ENCODE data around the gene TGM1. TPM values are rescaled to one million over a fixed set of nuclear protein-coding genes. Genes with fewer than 3 reads are reported as not detected.
"Not testable (repeated sequence)": the region's sequence is repeated elsewhere in the genome, so short reads cannot be mapped to it uniquely, and the experiment has no call there.

The TGM1 gene
- total RNA-seq, 4 donors from 2014 or later, result 0.52 to 3.3 (median 1.6) TPM

DNA sequence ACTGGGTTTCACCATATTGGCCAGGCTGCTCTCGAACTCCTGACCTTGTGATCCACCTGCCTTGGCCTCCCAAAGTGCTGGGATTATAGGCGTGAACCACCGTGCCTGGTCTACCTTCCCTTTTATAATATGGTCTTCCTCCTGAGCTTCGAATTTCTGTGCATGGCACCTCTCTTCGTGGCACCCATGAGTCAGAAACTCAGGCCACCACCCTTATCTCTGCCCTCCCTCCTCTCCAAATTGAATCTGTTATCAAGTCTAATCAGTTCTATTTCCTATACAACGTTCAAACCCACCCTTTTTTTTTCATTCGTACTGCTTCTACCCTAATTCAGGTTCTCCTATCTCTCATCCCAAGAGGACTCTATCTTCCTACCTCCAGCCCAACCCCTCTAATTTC lies 15.6 kb downstream of the TGM1 start:
- intact Hi-C loops (cut with DNase I), result no loop called here
- H3K4me3 ChIP-seq, result no peak overlapping the region
- H3K9me3 ChIP-seq, result no peaks in the 10 kb centered on the region
- H3K27me3 ChIP-seq, result no peaks in the 10 kb centered on the region
- no peak for TF ChIP-seq EP300 (IDR thresholded peaks at IDR 0.05)
- no peak for TF ChIP-seq POLR2A (IDR thresholded peaks at IDR 0.05; ENCODE audit: low read depth)
- TF ChIP-seq, protein P1, sequence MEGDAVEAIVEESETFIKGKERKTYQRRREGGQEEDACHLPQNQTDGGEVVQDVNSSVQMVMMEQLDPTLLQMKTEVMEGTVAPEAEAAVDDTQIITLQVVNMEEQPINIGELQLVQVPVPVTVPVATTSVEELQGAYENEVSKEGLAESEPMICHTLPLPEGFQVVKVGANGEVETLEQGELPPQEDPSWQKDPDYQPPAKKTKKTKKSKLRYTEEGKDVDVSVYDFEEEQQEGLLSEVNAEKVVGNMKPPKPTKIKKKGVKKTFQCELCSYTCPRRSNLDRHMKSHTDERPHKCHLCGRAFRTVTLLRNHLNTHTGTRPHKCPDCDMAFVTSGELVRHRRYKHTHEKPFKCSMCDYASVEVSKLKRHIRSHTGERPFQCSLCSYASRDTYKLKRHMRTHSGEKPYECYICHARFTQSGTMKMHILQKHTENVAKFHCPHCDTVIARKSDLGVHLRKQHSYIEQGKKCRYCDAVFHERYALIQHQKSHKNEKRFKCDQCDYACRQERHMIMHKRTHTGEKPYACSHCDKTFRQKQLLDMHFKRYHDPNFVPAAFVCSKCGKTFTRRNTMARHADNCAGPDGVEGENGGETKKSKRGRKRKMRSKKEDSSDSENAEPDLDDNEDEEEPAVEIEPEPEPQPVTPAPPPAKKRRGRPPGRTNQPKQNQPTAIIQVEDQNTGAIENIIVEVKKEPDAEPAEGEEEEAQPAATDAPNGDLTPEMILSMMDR (IDR thresholded peaks at IDR 0.05), result no peak
- TF ChIP-seq POLR2AphosphoS5 (IDR thresholded peaks at IDR 0.05), result no peak
- 76% methylated on average over 7 of the region's 7 CpGs for WGBS
- no peaks in the 10 kb centered on the region for H3K36me3 ChIP-seq
- H3K27ac ChIP-seq (replicated peaks in 1 of 4), result no peak overlapping the region
- H3K4me1 ChIP-seq, result peaks cover 6 to 12% (median 10%) of the 10 kb centered on the region in 4 donors
- no peak for DNase-seq (ENCODE audit: extremely low spot score)

GRCh38 chr14:24246765-24247212 lies 16.2 kb downstream of the TGM1 start:
- Histone ChIP-seq H3K27ac (replicated peaks in 1 of 4) (no peak overlapping the region), H3K9me3 (no peaks in the 10 kb centered on the region), H3K27me3 (no peaks in the 10 kb centered on the region), H3K4me3 (no peak overlapping the region), H3K36me3 (no peaks in the 10 kb centered on the region), H3K4me1 (peaks cover 7 to 13% (median 12%) of the 10 kb centered on the region in 4 donors)
- intact Hi-C loops (cut with DNase I), result no loop called here
- WGBS, result 91% methylated on average over 3 of the region's 3 CpGs
- DNase-seq (ENCODE audit: extremely low spot score), result no peak
- TF ChIP-seq POLR2A (IDR thresholded peaks at IDR 0.05; ENCODE audit: low read depth), result no peak
- no peak for TF ChIP-seq EP300 (IDR thresholded peaks at IDR 0.05)
- no peak for TF ChIP-seq POLR2AphosphoS5 (IDR thresholded peaks at IDR 0.05)
- TF ChIP-seq, protein P1 (IDR thresholded peaks at IDR 0.05), result no peak

- intact Hi-C loops (cut with DNase I); H3K27ac ChIP-seq (replicated peaks in 1 of 4); H3K27me3 ChIP-seq; DNase-seq (ENCODE audit: extremely low spot score); H3K4me3 ChIP-seq; H3K9me3 ChIP-seq: not testable (repeated sequence)
- peaks cover 6 to 12% (median 9%) of the 10 kb centered on the region in 4 donors for H3K36me3 ChIP-seq
- H3K4me1 ChIP-seq, result peaks cover 21 to 27% (median 26%) of the 10 kb centered on the region in 4 donors
- WGBS, result 96% methylated on average over 11 of the region's 11 CpGs
Measured at GRCh38 chr14:24245350-24245749, 17.6 kb downstream of the TGM1 start.

DNA sequence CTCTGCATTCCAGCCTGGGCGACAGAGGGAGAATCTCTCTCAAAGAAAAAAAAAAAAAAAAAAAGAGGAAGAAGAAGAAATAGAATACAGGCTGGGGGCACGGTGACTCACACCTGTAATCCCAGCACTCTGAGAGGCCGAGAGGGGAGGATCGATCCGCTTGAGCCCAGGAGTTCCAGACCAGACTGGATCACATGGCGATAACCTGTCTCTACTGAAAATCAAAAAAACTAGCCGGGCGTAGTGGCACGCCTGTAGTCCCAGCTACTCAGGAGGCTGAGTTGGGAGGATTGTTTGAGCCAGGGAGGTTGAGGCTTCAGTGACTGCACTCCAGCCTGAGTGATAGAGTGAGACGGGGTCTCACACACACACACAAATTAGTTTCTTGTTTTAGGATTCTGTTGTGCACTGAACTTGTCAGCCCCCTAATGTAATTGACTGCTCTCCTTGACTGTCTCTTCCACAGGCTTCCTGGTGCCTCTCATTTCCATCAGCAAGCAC lies 19.6 kb downstream of the TGM1 start:
- no peaks in the 10 kb centered on the region for H3K9me3 ChIP-seq
- intact Hi-C loops (cut with DNase I), result loop anchor here (2.0 to 5.0 kb wide), 2 partner anchors 55 to 199 kb away; partner anchors contain the start of genes DHRS1, NOP9 and SDR39U1
- H3K36me3 ChIP-seq, result peaks cover 24 to 31% (median 28%) of the 10 kb centered on the region in 4 donors
- H3K4me1 ChIP-seq, result peaks cover 39 to 47% (median 45%) of the 10 kb centered on the region in 4 donors
- TF ChIP-seq POLR2A (IDR thresholded peaks at IDR 0.05; ENCODE audit: low read depth) (no peak), EP300 (IDR thresholded peaks at IDR 0.05) (no peak), POLR2AphosphoS5 (IDR thresholded peaks at IDR 0.05) (no peak)
- TF ChIP-seq, protein P1 (IDR thresholded peaks at IDR 0.05), result no peak
- no peaks in the 10 kb centered on the region for H3K27me3 ChIP-seq
- peak overlapping the region; percentile 65 to 83 (median 74) for H3K4me3 ChIP-seq
- 64% methylated on average over 10 of the region's 10 CpGs for WGBS
- peak overlapping the region; percentile 94 to 99 (median 97) for H3K27ac ChIP-seq (replicated peaks in 1 of 4)
- DNase-seq (ENCODE audit: extremely low spot score), result no peak

DNA sequence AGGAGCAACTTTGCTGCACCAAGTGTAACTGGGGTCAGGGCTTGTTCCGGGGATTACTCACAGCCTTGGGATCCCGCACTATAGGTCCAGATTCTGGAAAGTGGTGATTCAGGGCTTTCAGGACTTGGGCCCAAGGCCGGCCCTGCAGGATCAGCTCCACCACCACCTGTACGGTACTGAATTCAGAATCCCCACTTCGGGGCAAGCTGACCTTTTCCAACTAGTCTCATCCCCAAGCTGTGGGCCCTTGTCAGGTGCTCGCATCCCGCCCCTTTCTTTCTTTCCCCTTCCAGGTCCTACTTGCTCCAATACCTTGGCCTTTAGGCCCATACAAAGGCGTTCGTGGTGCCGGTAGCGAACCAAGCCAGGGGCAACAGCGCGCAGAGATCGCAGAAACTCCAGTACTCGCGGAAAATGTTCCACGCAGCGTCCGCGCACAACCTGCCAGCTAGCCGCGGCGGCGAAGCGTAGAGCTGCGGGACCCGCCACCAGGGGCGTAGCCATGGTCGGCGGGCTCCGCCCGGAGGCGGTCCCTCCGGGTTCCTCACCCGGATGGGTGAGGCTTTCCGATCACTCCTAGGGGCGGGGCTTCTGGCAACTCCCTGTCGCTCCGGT lies 21.0 kb downstream of the TGM1 start:
- H3K27me3 ChIP-seq, result no peaks in the 10 kb centered on the region
- peak overlapping the region; percentile 94 to 99 (median 97) for H3K27ac ChIP-seq (replicated peaks in 1 of 4)
- peaks cover 37 to 46% (median 42%) of the 10 kb centered on the region in 4 donors for H3K36me3 ChIP-seq
- peak; percentile 98 for DNase-seq (ENCODE audit: extremely low spot score)
- H3K4me3 ChIP-seq, result peak overlapping the region; percentile 65 to 83 (median 74)
- TF ChIP-seq EP300 (IDR thresholded peaks at IDR 0.05) (no peak), POLR2AphosphoS5 (IDR thresholded peaks at IDR 0.05) (no peak), POLR2A (IDR thresholded peaks at IDR 0.05; ENCODE audit: low read depth) (no peak)
- TF ChIP-seq, protein P1 (IDR thresholded peaks at IDR 0.05), result peak; percentile 57 to 71 (median 57)
- H3K4me1 ChIP-seq, result peaks cover 44 to 61% (median 51%) of the 10 kb centered on the region in 4 donors
- 1% methylated on average over 19 of the region's 39 CpGs for WGBS
- intact Hi-C loops (cut with DNase I), result loop anchor here (2.0 to 5.0 kb wide), 2 partner anchors 57 to 200 kb away; partner anchors contain the start of genes DHRS1, NOP9 and SDR39U1
- no peaks in the 10 kb centered on the region for H3K9me3 ChIP-seq
